Chondrocyte (in vitro differentiated cells): ENCODE measurements around the gene DRC1. TPM values are rescaled to one million over a fixed set of nuclear protein-coding genes. Genes with fewer than 3 reads are reported as not detected.

Source experiments
- DNase-seq: peaks from one replicate; pipeline ENCODE4 v3.0.0; 2021; ENCODE audit warnings: mixed read lengths, low spot score
- H3K27ac Mint-ChIP-seq: one replicate; pipeline ENCODE4 v1.8.0; 2021; ENCODE audit warnings: mild to moderate bottlenecking, moderate library complexity, mixed read lengths; ENCODE audit not compliant: unreplicated experiment
- H3K27me3 Mint-ChIP-seq: 2 replicates; pipeline ENCODE4 v1.8.0; 2021; ENCODE audit warnings: low read depth, mixed read lengths
- H3K36me3 Mint-ChIP-seq: 2 replicates; pipeline ENCODE4 v1.8.0; 2021; ENCODE audit warnings: low read depth, mixed read lengths
- H3K4me1 Mint-ChIP-seq: 2 replicates; pipeline ENCODE4 v1.8.0; 2021; ENCODE audit warnings: low read depth, mild to moderate bottlenecking, mixed read lengths
- H3K4me3 Mint-ChIP-seq: one replicate; pipeline ENCODE4 v1.8.0; 2021; ENCODE audit warnings: mild to moderate bottlenecking, moderate library complexity, mixed read lengths; ENCODE audit not compliant: unreplicated experiment
- H3K9me3 Mint-ChIP-seq: 2 replicates; pipeline ENCODE4 v1.8.0; 2021; ENCODE audit warnings: low read depth, mixed read lengths
- total RNA-seq: library from RNA; stranded (reverse); gene quantifications from 3 replicates; pipeline ENCODE4 v1.2.1, GENCODE V29; 2021
- TF ChIP-seq, protein P1 (sequence below): fragments of 200-600 bp; sonication (generic); IDR thresholded peaks from 2 replicates; pipeline ENCODE4 v1.5.0; 2021; ENCODE audit warnings: antibody characterized with exemption, mild to moderate bottlenecking, moderate library complexity

The DRC1 gene
- total RNA-seq, 1 donor from 2014 or later = 0.17 TPM

DNA sequence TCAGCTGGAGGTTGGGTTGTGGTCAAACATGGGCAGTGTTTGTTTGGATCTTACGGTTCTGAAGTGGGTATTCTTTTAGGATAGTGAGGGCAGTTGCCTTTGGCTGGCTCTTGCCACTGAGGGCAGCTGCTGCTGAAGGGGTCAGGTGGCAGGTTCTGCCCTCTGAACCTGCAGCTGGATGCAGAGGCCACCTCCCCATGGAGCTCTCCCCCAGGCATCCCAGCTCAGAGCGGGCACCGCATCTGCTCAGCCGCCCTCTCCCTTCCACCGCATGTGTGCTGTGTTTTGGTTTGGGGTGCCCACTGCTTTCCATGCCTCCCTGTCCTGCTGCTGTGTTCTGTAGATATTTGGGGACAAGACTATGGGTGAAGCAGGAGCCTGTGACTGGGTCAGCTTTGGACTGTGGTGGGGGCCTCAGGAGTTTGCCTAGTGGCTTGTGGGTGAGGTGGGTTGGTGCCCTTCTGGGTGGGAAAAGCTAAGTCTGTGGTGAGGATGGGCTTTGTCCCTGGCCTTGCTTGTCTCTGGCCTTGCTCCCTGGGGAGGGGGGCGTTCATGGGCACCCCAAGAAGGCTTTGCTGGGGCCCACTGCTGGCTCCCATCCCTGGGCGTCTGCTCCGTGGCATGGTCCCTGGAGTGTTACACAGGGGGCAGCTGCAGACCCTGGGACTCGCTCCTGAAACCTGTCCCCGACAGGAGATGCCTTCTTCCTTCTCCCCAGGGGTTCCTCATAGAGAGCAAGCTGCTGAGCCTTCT is 47.7 kb downstream of the DRC1 start:
- DNase-seq = no peak
- TF ChIP-seq, protein P1, sequence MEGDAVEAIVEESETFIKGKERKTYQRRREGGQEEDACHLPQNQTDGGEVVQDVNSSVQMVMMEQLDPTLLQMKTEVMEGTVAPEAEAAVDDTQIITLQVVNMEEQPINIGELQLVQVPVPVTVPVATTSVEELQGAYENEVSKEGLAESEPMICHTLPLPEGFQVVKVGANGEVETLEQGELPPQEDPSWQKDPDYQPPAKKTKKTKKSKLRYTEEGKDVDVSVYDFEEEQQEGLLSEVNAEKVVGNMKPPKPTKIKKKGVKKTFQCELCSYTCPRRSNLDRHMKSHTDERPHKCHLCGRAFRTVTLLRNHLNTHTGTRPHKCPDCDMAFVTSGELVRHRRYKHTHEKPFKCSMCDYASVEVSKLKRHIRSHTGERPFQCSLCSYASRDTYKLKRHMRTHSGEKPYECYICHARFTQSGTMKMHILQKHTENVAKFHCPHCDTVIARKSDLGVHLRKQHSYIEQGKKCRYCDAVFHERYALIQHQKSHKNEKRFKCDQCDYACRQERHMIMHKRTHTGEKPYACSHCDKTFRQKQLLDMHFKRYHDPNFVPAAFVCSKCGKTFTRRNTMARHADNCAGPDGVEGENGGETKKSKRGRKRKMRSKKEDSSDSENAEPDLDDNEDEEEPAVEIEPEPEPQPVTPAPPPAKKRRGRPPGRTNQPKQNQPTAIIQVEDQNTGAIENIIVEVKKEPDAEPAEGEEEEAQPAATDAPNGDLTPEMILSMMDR = no peak
- peaks cover 6% of the 10 kb centered on the region for H3K9me3 Mint-ChIP-seq
- H3K27ac Mint-ChIP-seq = no peak overlapping the region
- H3K4me3 Mint-ChIP-seq = no peak overlapping the region
- peaks cover 3% of the 10 kb centered on the region for H3K36me3 Mint-ChIP-seq
- peaks cover 15% of the 10 kb centered on the region for H3K27me3 Mint-ChIP-seq
- H3K4me1 Mint-ChIP-seq = no peaks in the 10 kb centered on the region

DNA sequence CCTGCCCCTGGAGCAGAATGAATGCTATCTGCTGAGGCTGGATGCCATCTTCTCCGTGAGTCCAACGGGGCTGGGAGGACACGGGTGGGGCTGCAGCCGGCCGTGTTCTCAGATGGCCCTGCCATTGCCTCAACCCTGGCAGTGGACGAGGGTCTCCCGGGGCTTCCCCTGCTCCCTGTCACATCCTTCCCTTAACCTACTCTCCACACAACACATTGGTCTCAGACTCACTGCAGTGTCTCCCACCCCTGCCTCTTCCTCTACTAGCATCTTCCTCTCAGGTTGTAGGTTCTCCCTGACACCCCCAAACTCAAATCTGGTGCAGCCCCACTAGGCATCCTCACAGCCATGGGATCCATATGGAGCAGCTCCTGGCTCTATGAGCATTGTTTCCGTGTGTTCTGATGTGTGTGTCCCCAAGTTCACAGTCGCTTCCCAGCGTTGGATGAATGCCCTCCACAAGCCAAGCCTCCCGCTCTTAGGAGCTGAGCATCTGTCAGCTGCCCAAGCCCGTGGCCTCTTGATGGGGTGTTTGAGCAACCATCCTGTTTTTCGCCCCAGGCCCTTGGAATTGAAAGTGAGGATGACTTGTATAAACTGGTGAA is 48.4 kb downstream of the DRC1 start:
- Mint-ChIP-seq H3K4me3 (no peak overlapping the region), H3K27me3 (peaks cover 15% of the 10 kb centered on the region), H3K4me1 (no peaks in the 10 kb centered on the region), H3K27ac (no peak overlapping the region), H3K9me3 (peaks cover 6% of the 10 kb centered on the region), H3K36me3 (peaks cover 3% of the 10 kb centered on the region)
- DNase-seq = no peak
- TF ChIP-seq, protein P1 = no peak

DNA sequence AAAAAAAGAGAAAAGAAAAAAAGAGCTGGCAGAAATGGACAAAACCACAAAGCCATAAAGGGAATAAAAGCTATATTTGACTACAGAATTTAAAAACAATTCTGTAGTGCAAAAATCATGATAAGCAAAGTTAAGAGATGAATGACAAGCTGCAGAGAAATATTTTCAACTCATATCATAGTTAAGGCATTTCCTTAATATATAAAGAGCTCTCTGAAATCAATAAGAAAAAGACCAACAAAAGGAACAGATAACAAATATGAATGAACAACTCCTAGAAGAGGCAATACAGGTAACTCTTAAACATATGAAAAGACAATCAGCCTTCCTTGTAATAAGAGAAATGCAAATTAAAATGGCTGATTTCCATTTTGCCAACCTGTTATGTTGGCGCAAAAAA is 50.0 kb downstream of the DRC1 start:
- H3K9me3 Mint-ChIP-seq = peaks cover 6% of the 10 kb centered on the region
- no peak for DNase-seq
- TF ChIP-seq, protein P1 = no peak
- no peak overlapping the region for H3K4me3 Mint-ChIP-seq
- H3K4me1 Mint-ChIP-seq = no peaks in the 10 kb centered on the region
- peaks cover 3% of the 10 kb centered on the region for H3K36me3 Mint-ChIP-seq
- no peak overlapping the region for H3K27ac Mint-ChIP-seq
- H3K27me3 Mint-ChIP-seq = peaks cover 15% of the 10 kb centered on the region

DNA sequence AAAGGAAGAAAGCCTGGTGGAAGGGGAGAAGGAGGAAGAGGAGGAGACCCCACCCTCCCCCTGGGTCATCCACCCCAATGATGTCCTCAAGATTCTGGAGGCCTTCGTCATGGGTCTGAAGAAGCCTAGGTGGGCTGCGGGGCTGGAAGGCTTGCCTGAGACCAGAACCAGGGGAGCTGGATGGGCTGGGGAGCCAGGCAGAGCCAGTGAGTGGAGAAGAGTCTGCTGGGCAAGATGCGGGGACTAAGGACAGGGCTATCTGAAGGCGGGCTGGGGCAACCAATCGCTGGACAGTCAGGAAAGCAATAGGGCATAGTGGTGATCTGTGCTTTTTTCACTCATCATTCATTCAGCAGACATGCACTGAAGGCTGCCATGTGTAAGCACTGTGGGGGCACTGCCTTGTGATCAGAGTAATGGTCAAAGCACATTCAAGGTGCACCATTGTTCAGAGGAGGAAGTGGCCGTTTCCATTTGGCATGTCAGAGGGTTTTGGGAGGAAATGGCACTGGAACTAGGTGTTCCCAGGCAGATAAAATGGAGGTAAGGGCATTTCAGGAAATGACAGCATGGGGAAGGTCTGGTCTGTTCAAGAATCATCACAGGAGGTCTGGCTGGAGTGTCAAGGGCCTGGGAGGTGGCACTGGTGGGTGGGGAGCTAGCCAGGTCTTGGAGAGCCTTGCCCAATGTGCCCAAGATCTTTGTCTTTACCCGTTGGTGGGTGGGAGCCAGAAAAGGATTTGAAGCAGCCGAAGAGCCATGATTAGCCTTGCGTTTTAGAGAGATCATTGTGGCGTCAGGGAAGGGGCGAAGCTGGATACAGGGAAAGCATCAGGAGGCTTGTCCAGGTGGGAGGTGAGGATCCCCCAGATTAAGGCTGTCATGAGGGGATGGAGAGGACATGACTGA is 52.0 kb downstream of the DRC1 start:
- Mint-ChIP-seq H3K9me3 (peaks cover 6% of the 10 kb centered on the region), H3K4me3 (no peak overlapping the region), H3K27me3 (peaks cover 15% of the 10 kb centered on the region), H3K4me1 (no peaks in the 10 kb centered on the region), H3K27ac (no peak overlapping the region), H3K36me3 (peaks cover 3% of the 10 kb centered on the region)
- no peak for DNase-seq
- TF ChIP-seq, protein P1 = no peak

DNA sequence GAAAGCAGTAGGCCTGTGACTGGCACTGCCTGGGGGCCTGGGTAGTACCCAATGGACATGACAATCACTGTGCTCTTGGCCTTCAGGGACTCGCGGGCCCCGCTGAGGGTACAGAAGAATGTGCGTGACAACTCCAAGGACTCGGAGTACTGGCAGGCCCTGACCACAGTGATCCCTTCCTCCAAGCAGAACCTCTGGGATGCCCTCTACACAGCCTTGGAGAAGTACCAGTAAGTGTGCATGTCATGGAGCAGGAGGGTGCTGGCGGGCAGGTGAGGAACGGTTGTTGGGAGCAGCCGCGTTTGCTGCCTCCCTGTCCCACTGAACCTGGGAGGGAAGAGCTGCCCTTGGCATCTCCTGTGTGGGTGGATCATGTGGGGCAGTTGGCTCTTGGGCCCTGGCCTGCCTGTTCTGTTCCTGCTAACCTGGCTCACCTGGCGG is 52.9 kb downstream of the DRC1 start:
- Mint-ChIP-seq H3K36me3 (peaks cover 3% of the 10 kb centered on the region), H3K4me3 (no peak overlapping the region), H3K27ac (no peak overlapping the region), H3K4me1 (no peaks in the 10 kb centered on the region), H3K27me3 (peaks cover 15% of the 10 kb centered on the region), H3K9me3 (peaks cover 6% of the 10 kb centered on the region)
- DNase-seq = no peak
- TF ChIP-seq, protein P1 = no peak
